Measurements from ENCODE around the gene ZNF398.

GRCh38 chr7:149194799-149195179, 47.5 kb downstream of the ZNF398 start:
- TF ChIP-seq CTCF (IDR thresholded peaks at IDR 0.05; ENCODE audit: poor library complexity, severe bottlenecking) (no peak), RAD21 (conservative IDR thresholded peaks at IDR 0.05) (no peak), REST (IDR thresholded peaks at IDR 0.05; ENCODE audit: borderline replicate concordance) (no peak), EP300 (conservative IDR thresholded peaks at IDR 0.05; ENCODE audit: poor library complexity, severe bottlenecking) (no peak)
